DND-41 (cell line): ENCODE data around the gene GLRX.

Experiments used
- ATAC-seq: fragments of 200-7000 bp; cut with Tn5 transposase; 3 replicates; pipeline ENCODE4 v1.9.1; 2021; ENCODE audit warnings: low read depth; ENCODE audit not compliant: insufficient read depth
- DNase-seq: peaks from one replicate; pipeline ENCODE4 v3.0.0-alpha.2; 2020
- H2AFZ ChIP-seq: 2 replicates; pipeline ENCODE4 v1.6.0; 2012; ENCODE audit warnings: low read depth, low read length
- H3K27ac ChIP-seq: 2 replicates; pipeline ENCODE4 v1.5.1; 2012; ENCODE audit warnings: low read length, inconsistent platforms
- H3K27me3 ChIP-seq: fragments of 200-600 bp; sonication (generic); 2 replicates; pipeline ENCODE4 v1.6.0; 2012; ENCODE audit warnings: low read length, mild to moderate bottlenecking, inconsistent platforms; ENCODE audit not compliant: insufficient read depth, poor library complexity
- H3K36me3 ChIP-seq: 2 replicates; pipeline ENCODE4 v1.5.1; 2012; ENCODE audit warnings: low read length, inconsistent platforms; ENCODE audit not compliant: insufficient read depth
- H3K4me1 ChIP-seq: 2 replicates; pipeline ENCODE4 v1.5.1; 2012; ENCODE audit warnings: mild to moderate bottlenecking, low read length; ENCODE audit not compliant: insufficient read depth
- H3K4me2 ChIP-seq: 2 replicates; pipeline ENCODE4 v1.6.0; 2012; ENCODE audit warnings: mild to moderate bottlenecking, moderate library complexity, low read length, inconsistent platforms; ENCODE audit not compliant: insufficient read depth
- H3K4me3 ChIP-seq, 2 experiments: fragments of 200-600 bp in 1 of 2; shearing (Covaris generic) in 1 of 2; 2 replicates each; pipeline ENCODE4 v1.5.1; 2012 to 2016; ENCODE audit warnings: inconsistent platforms in 2 of 2, low read length in 2 of 2, mild to moderate bottlenecking in 2 of 2, low read depth in 1 of 2, moderate library complexity in 1 of 2
- H3K79me2 ChIP-seq: 2 replicates; pipeline ENCODE4 v1.6.0; 2012; ENCODE audit warnings: low read length, inconsistent platforms; ENCODE audit not compliant: insufficient read depth
- H3K9ac ChIP-seq: 2 replicates; pipeline ENCODE4 v1.6.0; 2012; ENCODE audit warnings: low read depth, mild to moderate bottlenecking, inconsistent platforms, low read length, moderate library complexity
- H3K9me3 ChIP-seq: 2 replicates; pipeline ENCODE4 v1.5.1; 2012; ENCODE audit warnings: low read length, moderate library complexity, mild to moderate bottlenecking, inconsistent platforms; ENCODE audit not compliant: insufficient read depth, severe bottlenecking
- H4K20me1 ChIP-seq: 2 replicates; pipeline ENCODE4 v1.6.0; 2012; ENCODE audit warnings: low read length; ENCODE audit not compliant: insufficient read depth
- CTCF ChIP-seq: IDR thresholded peaks from 2 replicates; pipeline ENCODE4 v1.5.1; 2012; ENCODE audit warnings: borderline replicate concordance, low read length, moderate library complexity, mild to moderate bottlenecking; ENCODE audit not compliant: poor library complexity, severe bottlenecking; ENCODE audit errors: extremely low read depth
- EZH2 ChIP-seq: IDR thresholded peaks from 3 replicates; pipeline ENCODE4 v1.6.1; 2012; ENCODE audit warnings: borderline replicate concordance, low read depth, mild to moderate bottlenecking, moderate library complexity, low read length, inconsistent platforms; ENCODE audit not compliant: severe bottlenecking

GLRX gene

GRCh38 chr5:95773335-95774059, 49.0 kb downstream of the GLRX start:
- H3K9ac ChIP-seq = no peak overlapping the region
- H3K4me1 ChIP-seq = peaks cover 3% of the 10 kb centered on the region; the same call in 1 of the 2 replicates
- TF ChIP-seq CTCF (no peak), EZH2 (no peak)
- ATAC-seq (no peak), DNase-seq (no peak)
- H3K4me2 ChIP-seq = no peak overlapping the region
- H3K27me3 ChIP-seq = no peaks in the 10 kb centered on the region
- H3K27ac ChIP-seq = no peak overlapping the region
- no peak overlapping the region for H2AFZ ChIP-seq
- H3K36me3 ChIP-seq = no peaks in the 10 kb centered on the region
- H3K9me3 ChIP-seq = no peaks in the 10 kb centered on the region
- no peaks in the 10 kb centered on the region for H4K20me1 ChIP-seq
- no peaks in the 10 kb centered on the region for H3K79me2 ChIP-seq
- H3K4me3 ChIP-seq = no peak overlapping the region

- ATAC-seq = no peak
- TF ChIP-seq EZH2 = no peak
- no peak for TF ChIP-seq CTCF
- H3K9ac ChIP-seq = no peak overlapping the region
Measured at GRCh38 chr5:95771892-95772291, 50.6 kb downstream of the GLRX start.

GRCh38 chr5:95770830-95771708, 51.5 kb downstream of the GLRX start:
- Histone ChIP-seq H3K36me3 (no peaks in the 10 kb centered on the region), H2AFZ (no peak overlapping the region)

More at GRCh38 chr5:95771892-95772291, 50.6 kb downstream of the GLRX start:
- no peak overlapping the region for H2AFZ ChIP-seq
- no peak overlapping the region for H3K4me2 ChIP-seq
- H3K36me3 ChIP-seq = no peaks in the 10 kb centered on the region
- H3K4me1 ChIP-seq = peaks cover 3% of the 10 kb centered on the region; the same call in 1 of the 2 replicates
- DNase-seq = no peak
- no peak overlapping the region for H3K27ac ChIP-seq
- no peaks in the 10 kb centered on the region for H3K9me3 ChIP-seq
- H3K27me3 ChIP-seq = no peaks in the 10 kb centered on the region
- no peaks in the 10 kb centered on the region for H4K20me1 ChIP-seq
- H3K4me3 ChIP-seq = no peak overlapping the region
- H3K79me2 ChIP-seq = no peaks in the 10 kb centered on the region

More at GRCh38 chr5:95770830-95771708, 51.5 kb downstream of the GLRX start:
- H3K9me3 ChIP-seq = no peaks in the 10 kb centered on the region
- TF ChIP-seq CTCF (no peak), EZH2 (no peak)
- H4K20me1 ChIP-seq = no peaks in the 10 kb centered on the region
- ATAC-seq (no peak), DNase-seq (no peak)
- H3K9ac ChIP-seq = no peak overlapping the region
- no peak overlapping the region for H3K27ac ChIP-seq
- H3K4me1 ChIP-seq = peaks cover 3% of the 10 kb centered on the region; the same call in 1 of the 2 replicates
- no peak overlapping the region for H3K4me2 ChIP-seq
- H3K79me2 ChIP-seq = no peaks in the 10 kb centered on the region
- no peak overlapping the region for H3K4me3 ChIP-seq
- H3K27me3 ChIP-seq = no peaks in the 10 kb centered on the region
